Lung microvascular endothelial cell (primary cell): ENCODE results near the gene LSG1. TPM values are rescaled to one million over a fixed set of nuclear protein-coding genes. Genes with fewer than 3 reads are reported as not detected.
A peak's percentile ranks its signal among the peaks of the same experiment; 100 is the strongest.
"Not testable (repeated sequence)": the region's sequence is repeated elsewhere in the genome, so short reads cannot be mapped to it uniquely, and the experiment has no call there.

Experiments used
- DNase-seq, 2 donors: peaks; one replicate each; pipeline versions ENCODE4 v3.0.0 to v3.0.0-alpha.2; 2010; ENCODE audit warnings: low read depth in 2 of 2
- total RNA-seq: library from RNA; depleted of rRNA; stranded (reverse); fragments of >200 nt; gene quantifications from 2 replicates; pipeline ENCODE4 v1.2.1, GENCODE V29; 2014

LSG1 gene
- total RNA-seq, 1 donor from 2014 or later: 54.6 TPM

- DNase-seq: peak; percentile 48 to 86
These were observed 13.3 kb downstream of the LSG1 start for GRCh38 chr3:194658477-194659242.

- no peak for DNase-seq
These were observed 14.6 kb downstream of the LSG1 start for GRCh38 chr3:194657439-194657838.

- no peak for DNase-seq
These were observed 17.5 kb downstream of the LSG1 start for GRCh38 chr3:194654443-194654842.

- DNase-seq: no peak
These were observed 24.2 kb downstream of the LSG1 start for GRCh38 chr3:194647747-194648146.

- no peak for DNase-seq
These were observed 29.2 kb downstream of the LSG1 start for GRCh38 chr3:194642769-194643168.

- peak; percentile 71 to 80 for DNase-seq
These were observed 31.2 kb downstream of the LSG1 start for GRCh38 chr3:194640829-194641228.

- DNase-seq: no peak
These were observed 32.9 kb downstream of the LSG1 start for GRCh38 chr3:194638991-194639605.

GRCh38 chr3:194637541-194638400, 34.2 kb downstream of the LSG1 start:
- DNase-seq: no peak

- no peak for DNase-seq
These were observed 34.9 kb downstream of the LSG1 start for GRCh38 chr3:194637066-194637465.

GRCh38 chr3:194633349-194634004, 38.5 kb downstream of the LSG1 start, which contains the start of gene TMEM44:
TSS of gene TMEM44 (minus strand) at chr3:194633419. CDS start at chr3:194633215, 204 bp downstream.
- peak; percentile 92 to 93 for DNase-seq

GRCh38 chr3:194632809-194633348, 39.1 kb downstream of the LSG1 start:
- peak; percentile 50 to 52 for DNase-seq

- DNase-seq: no peak
These were observed 39.7 kb downstream of the LSG1 start for GRCh38 chr3:194632226-194632808.

GRCh38 chr3:194631696-194632095, 40.3 kb downstream of the LSG1 start:
- peak; percentile 18 to 24 for DNase-seq

GRCh38 chr3:194630681-194631080, 41.3 kb downstream of the LSG1 start:
- DNase-seq: not testable (repeated sequence)

- DNase-seq: no peak
These were observed 47.0 kb downstream of the LSG1 start for GRCh38 chr3:194624956-194625355.

- DNase-seq: no peak
These were observed 48.3 kb downstream of the LSG1 start for GRCh38 chr3:194623449-194624290.

GRCh38 chr3:194622621-194623340, 49.2 kb downstream of the LSG1 start:
- no peak for DNase-seq

GRCh38 chr3:194621947-194622346, 50.0 kb downstream of the LSG1 start:
- no peak for DNase-seq

GRCh38 chr3:194620196-194620595, 51.8 kb downstream of the LSG1 start:
- no peak for DNase-seq
